GM06990 (cell line): ENCODE data around the gene RAG1.

Experiments used
- DNase-seq: peaks from one replicate; pipeline ENCODE4 v3.0.0-alpha.2; 2011; ENCODE audit not compliant: insufficient read length; ENCODE audit errors: extremely low read depth
- H3K27me3 ChIP-seq: replicated peaks from 2 replicates; pipeline ENCODE4 v1.6.0; 2011; ENCODE audit warnings: low read length; ENCODE audit not compliant: control insufficient read depth, insufficient read depth
- H3K36me3 ChIP-seq: 2 replicates; pipeline ENCODE4 v1.5.1; 2011; ENCODE audit warnings: low read length; ENCODE audit not compliant: control insufficient read depth, insufficient read depth
- H3K4me3 ChIP-seq: replicated peaks from 2 replicates; pipeline ENCODE4 v1.5.1; 2011; ENCODE audit warnings: low read depth, mild to moderate bottlenecking, control low read depth, low read length
- CTCF ChIP-seq: IDR thresholded peaks from 2 replicates; pipeline ENCODE4 v1.5.1; 2011; ENCODE audit warnings: low read length, control low read depth, mild to moderate bottlenecking, inconsistent platforms; ENCODE audit not compliant: insufficient read depth, poor library complexity, severe bottlenecking

Gene RAG1

GRCh38 chr11:36615826-36616225 lies 48.0 kb downstream of the RAG1 start:
- H3K4me3 ChIP-seq, result no peak overlapping the region
- no peaks in the 10 kb centered on the region for H3K27me3 ChIP-seq
- no peaks in the 10 kb centered on the region for H3K36me3 ChIP-seq
- TF ChIP-seq CTCF, result no peak
- DNase-seq, result no peak

- no peak for TF ChIP-seq CTCF
- H3K36me3 ChIP-seq, result no peaks in the 10 kb centered on the region
- H3K4me3 ChIP-seq, result no peak overlapping the region
- DNase-seq, result no peak
- H3K27me3 ChIP-seq, result no peaks in the 10 kb centered on the region
These were observed 49.9 kb downstream of the RAG1 start for GRCh38 chr11:36617543-36618362.

- no peak for DNase-seq
- Histone ChIP-seq H3K36me3 (no peaks in the 10 kb centered on the region), H3K4me3 (no peak overlapping the region), H3K27me3 (no peaks in the 10 kb centered on the region)
- no peak for TF ChIP-seq CTCF
These were observed 50.7 kb downstream of the RAG1 start for GRCh38 chr11:36618363-36619047.

- no peak overlapping the region for H3K4me3 ChIP-seq
- no peaks in the 10 kb centered on the region for H3K27me3 ChIP-seq
- DNase-seq, result no peak
- TF ChIP-seq CTCF, result no peak
- no peaks in the 10 kb centered on the region for H3K36me3 ChIP-seq
These were observed 51.7 kb downstream of the RAG1 start for GRCh38 chr11:36619502-36619901.

GRCh38 chr11:36620246-36620645 lies 52.4 kb downstream of the RAG1 start:
- TF ChIP-seq CTCF, result no peak
- Histone ChIP-seq H3K27me3 (no peaks in the 10 kb centered on the region), H3K4me3 (no peak overlapping the region), H3K36me3 (no peaks in the 10 kb centered on the region)
- no peak for DNase-seq
